GM21576 (cell line): ENCODE results near the gene RTN4RL2.

Source experiments
- ATAC-seq: cut with Tn5 transposase; IDR thresholded peaks from one replicate; pipeline ENCODE4 v1.9.1; 2021; ENCODE audit warnings: mild to moderate bottlenecking, moderate library complexity; ENCODE audit not compliant: unreplicated experiment

Gene RTN4RL2

DNA sequence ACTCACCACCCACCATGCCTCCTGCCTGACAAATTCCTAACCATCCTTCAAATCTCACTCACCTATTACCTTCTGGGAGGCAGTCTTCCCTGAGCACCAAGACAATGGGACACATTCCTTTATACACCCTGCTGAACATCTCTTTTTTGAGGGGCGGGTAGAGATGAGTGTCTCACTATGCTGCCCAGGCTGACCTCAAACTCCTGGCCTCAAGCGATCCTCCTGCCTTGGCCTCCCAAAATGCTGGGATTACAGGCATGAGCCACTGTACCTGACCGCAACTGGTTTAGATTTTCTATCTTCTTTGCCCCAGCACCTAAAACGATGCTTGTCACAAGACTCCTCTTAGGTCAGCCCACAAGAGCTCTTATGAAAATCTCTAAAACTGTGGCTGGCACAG is 63.1 kb downstream of the RTN4RL2 start:
- ATAC-seq, result no peak
